Testis (tissue), 2 donors: ENCODE results near the gene SLC66A1.

Experiments
- CTCF ChIP-seq, 3 experiments: fragments of 450-650 bp in 2 of 3; fragments of 200-600 bp in 1 of 3; sonication (generic) in 1 of 3; IDR thresholded peaks; one replicate each; pipeline ENCODE4 v1.5.1; 2016 to 2019; ENCODE audit warnings: antibody characterized with exemption in 3 of 3, mild to moderate bottlenecking in 2 of 3, moderate library complexity in 1 of 3
- POLR2A ChIP-seq: fragments of 450-650 bp; IDR thresholded peaks from one replicate; pipeline ENCODE4 v1.6.1; 2017; ENCODE audit warnings: antibody characterized with exemption, mild to moderate bottlenecking, moderate library complexity

GRCh38 chr1:19359357-19359756, 47.2 kb downstream of the SLC66A1 start:
- no peak for TF ChIP-seq POLR2A
- TF ChIP-seq CTCF (IDR thresholded peaks at IDR 0.05) = no peak
